OCI-LY1 (cell line): ENCODE results near the gene NR3C1.

Source experiments
- H2AFZ ChIP-seq: fragments of 200-600 bp; sonication (generic), shearing (Covaris generic); 2 replicates; pipeline ENCODE4 v1.6.0; 2014; ENCODE audit warnings: antibody characterized with exemption, mild to moderate bottlenecking, low read length
- H3F3A ChIP-seq: fragments of 200-600 bp; sonication (generic), shearing (Covaris generic); 2 replicates; pipeline ENCODE4 v1.6.0; 2014; ENCODE audit warnings: mild to moderate bottlenecking, antibody characterized with exemption, low read length, moderate library complexity; ENCODE audit not compliant: insufficient read depth
- H3K27ac ChIP-seq: fragments of 200-600 bp; sonication (generic); 2 replicates; pipeline ENCODE4 v1.5.1; 2014; ENCODE audit warnings: low read length, mixed run types, mild to moderate bottlenecking, low read depth; ENCODE audit not compliant: poor library complexity, severe bottlenecking
- H3K27me3 ChIP-seq: fragments of 200-600 bp; sonication (generic); 2 replicates; pipeline ENCODE4 v1.6.0; 2014; ENCODE audit warnings: antibody characterized with exemption, mild to moderate bottlenecking, low read length, moderate library complexity; ENCODE audit not compliant: insufficient read depth
- H3K36me3 ChIP-seq: fragments of 200-600 bp; sonication (generic); 2 replicates; pipeline ENCODE4 v1.6.1; 2014; ENCODE audit warnings: mild to moderate bottlenecking, antibody characterized with exemption, low read length, moderate library complexity, mixed read lengths; ENCODE audit not compliant: insufficient read depth
- H3K4me1 ChIP-seq: fragments of 200-600 bp; sonication (generic); 2 replicates; pipeline ENCODE4 v1.5.1; 2014; ENCODE audit warnings: mild to moderate bottlenecking, low read length, moderate library complexity; ENCODE audit not compliant: insufficient read depth, severe bottlenecking
- H3K4me2 ChIP-seq: fragments of 200-600 bp; sonication (generic), shearing (Covaris generic); 2 replicates; pipeline ENCODE4 v1.6.1; 2014; ENCODE audit warnings: low read length
- H3K4me3 ChIP-seq: fragments of 200-600 bp; sonication (generic); 2 replicates; pipeline ENCODE4 v1.5.1; 2014; ENCODE audit warnings: low read length, low read depth, mild to moderate bottlenecking, mixed read lengths; ENCODE audit not compliant: poor library complexity, severe bottlenecking
- H3K79me2 ChIP-seq: fragments of 200-600 bp; shearing (Covaris generic); 2 replicates; pipeline ENCODE4 v1.6.1; 2016; ENCODE audit warnings: mixed run types, low read length, mixed read lengths; ENCODE audit not compliant: insufficient read depth
- H3K9ac ChIP-seq: fragments of 200-600 bp; sonication (generic), shearing (Covaris generic); 2 replicates; pipeline ENCODE4 v1.6.1; 2014; ENCODE audit warnings: mild to moderate bottlenecking, low read length, mixed read lengths
- H3K9me2 ChIP-seq: fragments of 200-600 bp; sonication (generic), shearing (Covaris generic); 2 replicates; pipeline ENCODE4 v1.6.1; 2014; ENCODE audit warnings: low read depth, mild to moderate bottlenecking, low read length, mixed read lengths
- H3K9me3 ChIP-seq: fragments of 200-600 bp; shearing (Covaris generic); 2 replicates; pipeline ENCODE4 v1.6.1; 2014; ENCODE audit warnings: low read length, mixed read lengths
- H4K20me1 ChIP-seq: fragments of 200-600 bp; sonication (generic), shearing (Covaris generic); 2 replicates; pipeline ENCODE4 v1.6.0; 2016; ENCODE audit warnings: mild to moderate bottlenecking, low read length; ENCODE audit not compliant: insufficient read depth
- CTCF ChIP-seq: fragments of 200-600 bp; sonication (generic), shearing (Covaris generic); IDR thresholded peaks from 2 replicates; pipeline ENCODE4 v1.5.1; 2017; ENCODE audit warnings: mild to moderate bottlenecking, antibody characterized with exemption, low read length, moderate library complexity, mixed read lengths
- EZH2 ChIP-seq: fragments of 200-600 bp; sonication (generic), shearing (Covaris generic); IDR thresholded peaks from 2 replicates; pipeline ENCODE4 v1.8.0; 2017; ENCODE audit warnings: borderline replicate concordance, mixed run types, mild to moderate bottlenecking, antibody characterized with exemption, low read length, moderate library complexity, mixed read lengths

Gene NR3C1

GRCh38 chr5:143397302-143398052 lies 6.0 kb downstream of the NR3C1 start:
- TF ChIP-seq CTCF, result no peak
- no peak for TF ChIP-seq EZH2
- H4K20me1 ChIP-seq, result no peaks in the 10 kb centered on the region
- peak overlapping the region; percentile 91 for H3K9ac ChIP-seq
- no peaks in the 10 kb centered on the region for H3K27me3 ChIP-seq
- no peaks in the 10 kb centered on the region for H3F3A ChIP-seq
- H3K4me1 ChIP-seq, result peaks cover 75% of the 10 kb centered on the region
- H3K4me2 ChIP-seq, result peak overlapping the region; percentile 99
- H3K9me3 ChIP-seq, result no peaks in the 10 kb centered on the region
- peak overlapping the region; percentile 83 for H3K4me3 ChIP-seq
- H2AFZ ChIP-seq, result no peak overlapping the region
- peaks cover 77% of the 10 kb centered on the region for H3K36me3 ChIP-seq
- no peaks in the 10 kb centered on the region for H3K9me2 ChIP-seq
- H3K27ac ChIP-seq, result peak overlapping the region; percentile 80
- H3K79me2 ChIP-seq, result peaks cover 100% of the 10 kb centered on the region

- H3K27ac ChIP-seq, result peak overlapping the region; percentile 50
- peak overlapping the region; percentile 83 for H3K4me3 ChIP-seq
- H3K27me3 ChIP-seq, result no peaks in the 10 kb centered on the region
- H3K79me2 ChIP-seq, result peaks cover 100% of the 10 kb centered on the region
- no peaks in the 10 kb centered on the region for H3K9me2 ChIP-seq
- H3K36me3 ChIP-seq, result peaks cover 78% of the 10 kb centered on the region
- H4K20me1 ChIP-seq, result no peaks in the 10 kb centered on the region
- peaks cover 75% of the 10 kb centered on the region for H3K4me1 ChIP-seq
- H3F3A ChIP-seq, result no peaks in the 10 kb centered on the region
- peak overlapping the region; percentile 99 for H3K4me2 ChIP-seq
- H3K9me3 ChIP-seq, result no peaks in the 10 kb centered on the region
- peak overlapping the region; percentile 91 for H3K9ac ChIP-seq
- TF ChIP-seq EZH2, result no peak
- no peak for TF ChIP-seq CTCF
- H2AFZ ChIP-seq, result no peak overlapping the region
These were observed 7.0 kb downstream of the NR3C1 start for GRCh38 chr5:143396353-143396940.

GRCh38 chr5:143395638-143396352 lies 7.7 kb downstream of the NR3C1 start:
- Histone ChIP-seq H3K9ac (peak overlapping the region; percentile 91; the same call in 1 of the 2 replicates), H3F3A (no peaks in the 10 kb centered on the region), H3K36me3 (peaks cover 78% of the 10 kb centered on the region), H3K4me2 (peak overlapping the region; percentile 99), H4K20me1 (no peaks in the 10 kb centered on the region), H2AFZ (no peak overlapping the region), H3K4me1 (peaks cover 69% of the 10 kb centered on the region), H3K4me3 (peak overlapping the region; percentile 83), H3K79me2 (peaks cover 100% of the 10 kb centered on the region), H3K9me3 (no peaks in the 10 kb centered on the region), H3K27ac (peak overlapping the region; percentile 48), H3K9me2 (no peaks in the 10 kb centered on the region), H3K27me3 (no peaks in the 10 kb centered on the region)
- TF ChIP-seq CTCF (no peak), EZH2 (no peak)
